GM18951 (cell line): ENCODE measurements around the gene LDHB.
"Not testable (repeated sequence)": the region's sequence is repeated elsewhere in the genome, so short reads cannot be mapped to it uniquely, and the experiment has no call there.

Source experiments
- POLR2A ChIP-seq: IDR thresholded peaks from 4 replicates; pipeline ENCODE4 v1.6.1; 2011; ENCODE audit warnings: mild to moderate bottlenecking; ENCODE audit not compliant: insufficient read length, insufficient read depth; ENCODE audit errors: extremely low read depth
- in situ Hi-C: fragments of 300-500 bp; cut with MboI; formaldehyde crosslinking; loops from one replicate; pipeline ENCODE4 v1.12.0; 2022; ENCODE audit warnings: low sequenced_read_pairs, mixed read lengths, inconsistent platforms; ENCODE audit not compliant: unreplicated experiment

LDHB gene

GRCh38 chr12:21617030-21617429 is 40.6 kb downstream of the LDHB start:
- no peak for TF ChIP-seq POLR2A
- in situ Hi-C loops: no loop called here

DNA sequence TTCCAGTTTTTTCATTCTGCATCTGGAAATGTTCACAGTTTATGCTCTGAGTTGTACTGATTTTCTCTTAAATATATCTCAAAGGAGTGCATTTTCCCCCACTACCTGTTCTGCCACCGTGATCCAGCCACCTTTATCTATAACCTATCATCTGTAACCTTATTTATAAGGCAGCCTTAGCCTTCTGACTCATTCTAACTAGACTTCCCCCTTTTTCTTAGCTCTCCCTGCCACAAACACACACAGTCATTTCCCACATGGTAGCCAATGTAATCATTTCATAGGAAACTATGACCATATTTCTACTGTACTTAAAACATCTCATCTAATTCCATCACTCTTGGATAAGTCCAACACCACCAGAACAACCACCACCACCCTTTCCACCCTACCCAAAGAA is 42.2 kb downstream of the LDHB start:
- in situ Hi-C loops: no loop called here
- no peak for TF ChIP-seq POLR2A

DNA sequence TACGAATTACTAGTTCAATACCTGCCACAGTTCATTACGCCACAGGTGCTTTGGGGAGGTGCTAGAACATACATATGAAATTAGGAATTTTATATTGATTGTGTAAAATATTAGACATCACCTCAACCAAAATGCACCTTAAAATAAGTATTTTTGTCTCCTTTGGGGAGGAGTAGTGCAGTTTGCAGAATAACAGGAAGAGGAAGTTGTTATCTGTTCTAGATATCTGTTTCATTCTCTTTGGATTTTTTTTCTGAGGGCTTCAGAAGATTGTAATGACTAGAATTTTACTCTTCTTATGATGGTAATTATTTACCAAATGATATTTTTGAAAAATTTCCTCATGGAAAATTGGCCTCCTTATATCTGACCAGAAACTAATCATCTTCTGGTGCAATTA is 43.1 kb downstream of the LDHB start:
- in situ Hi-C loops: no loop called here
- TF ChIP-seq POLR2A: no peak

DNA sequence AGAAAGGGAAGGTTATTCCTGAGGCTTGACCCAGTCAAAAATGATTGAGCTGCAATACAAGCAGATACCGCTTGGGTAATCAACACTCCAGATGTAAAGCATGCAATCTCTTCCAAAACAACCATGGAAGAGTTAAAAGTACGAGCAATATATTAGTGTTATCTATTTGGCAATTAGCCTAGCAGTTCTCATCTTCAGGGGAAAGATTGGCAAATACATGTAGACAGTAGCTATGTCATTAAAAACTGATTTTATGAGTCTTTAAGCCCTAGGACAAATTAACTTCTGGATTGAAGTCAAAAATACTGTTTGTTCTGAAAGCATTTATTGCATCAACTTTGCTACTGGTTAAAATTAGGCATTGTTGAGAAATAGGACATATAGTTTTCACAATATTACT is 43.7 kb downstream of the LDHB start:
- no peak for TF ChIP-seq POLR2A
- in situ Hi-C loops: no loop called here

DNA sequence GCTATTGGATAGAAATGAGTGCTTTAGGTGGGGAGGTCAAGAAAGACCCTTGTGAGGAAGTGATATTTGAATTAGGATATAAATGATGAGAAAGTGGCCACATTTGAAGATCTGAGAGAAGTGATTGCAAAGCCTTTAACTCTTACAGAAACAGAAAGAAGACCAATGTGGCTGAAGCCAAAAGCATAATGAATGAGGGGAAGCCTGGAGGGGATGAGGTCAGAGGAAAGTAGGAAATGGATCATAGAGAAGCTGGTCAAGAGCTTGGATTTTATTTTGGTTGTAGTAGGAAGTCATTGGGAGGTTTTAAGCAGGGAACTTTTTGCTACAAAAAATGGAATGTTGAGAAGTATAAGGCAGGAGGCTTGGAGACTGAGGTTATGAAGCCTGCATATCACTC is 49.4 kb downstream of the LDHB start:
- in situ Hi-C loops: loop anchor here (10.0 kb wide), 1 partner anchor 67 kb away; no protein-coding TSS in a partner anchor
- no peak for TF ChIP-seq POLR2A

GRCh38 chr12:21607701-21608100 is 49.9 kb downstream of the LDHB start:
- TF ChIP-seq POLR2A: no peak
- in situ Hi-C loops: loop anchor here (10.0 kb wide), 1 partner anchor 67 kb away; no protein-coding TSS in a partner anchor

GRCh38 chr12:21606175-21606574 is 51.5 kb downstream of the LDHB start:
- TF ChIP-seq POLR2A: no peak
- in situ Hi-C loops: loop anchor here (10.0 kb wide), 1 partner anchor 69 kb away; no protein-coding TSS in a partner anchor

GRCh38 chr12:21604245-21605101 is 53.2 kb downstream of the LDHB start, which contains the start of gene GYS2:
GYS2 (minus strand) TSS chr12:21604847; CDS start chr12:21604592, 255 bp downstream.
- no peak for TF ChIP-seq POLR2A

DNA sequence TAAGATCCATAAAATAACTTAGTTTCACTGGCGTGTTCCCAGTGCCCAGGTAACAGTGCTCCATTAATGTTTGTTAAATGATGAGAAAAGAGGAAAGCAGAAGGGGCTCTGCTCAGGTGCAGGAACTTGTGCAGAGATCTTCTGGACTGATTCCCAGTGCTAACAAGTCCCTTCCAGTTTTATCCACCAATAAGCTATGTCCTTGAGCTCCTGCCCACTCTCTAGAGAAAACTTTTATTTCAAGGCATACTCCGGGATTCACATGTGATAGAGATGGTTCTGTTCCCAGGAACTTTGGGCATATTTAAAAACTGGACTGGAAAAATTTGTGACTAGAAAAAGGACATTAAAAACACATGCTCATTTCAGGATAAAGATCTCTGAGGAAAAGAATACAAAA is 54.9 kb downstream of the LDHB start:
- TF ChIP-seq POLR2A: no peak

More at GRCh38 chr12:21604245-21605101, 53.2 kb downstream of the LDHB start, which contains the start of gene GYS2:
- in situ Hi-C loops: loop anchor here (10.0 kb wide), 1 partner anchor 70 kb away; no protein-coding TSS in a partner anchor

GRCh38 chr12:21600196-21600595 is 57.4 kb downstream of the LDHB start:
- no peak for TF ChIP-seq POLR2A
- in situ Hi-C loops: loop anchor here (10.0 kb wide), 1 partner anchor 75 kb away; no protein-coding TSS in a partner anchor

More for the DNA sequence above, 54.9 kb downstream of the LDHB start:
- in situ Hi-C loops: loop anchor here (10.0 kb wide), 1 partner anchor 72 kb away; no protein-coding TSS in a partner anchor

GRCh38 chr12:21599143-21599999 is 58.3 kb downstream of the LDHB start:
- no peak for TF ChIP-seq POLR2A
- in situ Hi-C loops: no loop called here

- in situ Hi-C loops: no loop called here
- no peak for TF ChIP-seq POLR2A
These were observed 59.0 kb downstream of the LDHB start for GRCh38 chr12:21598651-21599050.

- in situ Hi-C loops: not testable (repeated sequence)
These were observed 62.3 kb downstream of the LDHB start for GRCh38 chr12:21595356-21595755.
